ENCODE results near the gene ATP9A. TPM values are rescaled to one million over a fixed set of nuclear protein-coding genes. Genes with fewer than 3 reads are reported as not detected.

ATP9A gene
- total and polyA plus RNA-seq, 2 of the 8 experiments (the other 6 are each of a cell fraction or from before 2014, with no cell fraction given) = 5.0 to 6.4 TPM

GRCh38 chr20:51678026-51678697, 90.0 kb downstream of the ATP9A start:
- no peak for TF ChIP-seq CTBP2 (IDR thresholded peaks at IDR 0.05; ENCODE audit: borderline replicate concordance, insufficient read depth, insufficient read length, low read length)
- TF ChIP-seq SP2 (IDR thresholded peaks at IDR 0.05; ENCODE audit: low read length) = no peak
- TF ChIP-seq ZNF274 (IDR thresholded peaks at IDR 0.05; ENCODE audit: borderline replicate concordance, extremely low read depth, low read length) = no peak
- TF ChIP-seq CTCF (IDR thresholded peaks at IDR 0.05; ENCODE audit: control extremely low read depth in 1 of 3, insufficient read depth in 1 of 3, low read depth in 1 of 3, low read length in 3 of 3) = no peak
- no peak for TF ChIP-seq BRCA1 (IDR thresholded peaks at IDR 0.05; ENCODE audit: low read depth, low read length)
- H2BK20ac ChIP-seq (ENCODE audit: low read length) = no peak overlapping the region
- ChIA-PET CTCF (ENCODE audit: partially characterized antibody) (interaction anchor here (0.6 to 1.6 kb wide), 3 partner anchors 10 to 38 kb away, joined by 3 to 5 read pairs (median 4); no protein-coding TSS in a partner anchor), POLR2A (ENCODE audit: partially characterized antibody) (interaction anchor here (1.0 kb wide), 1 partner anchor 11 kb away, joined by 4 read pairs; no protein-coding TSS in a partner anchor)
- no peak overlapping the region for H3K4ac ChIP-seq (replicated peaks; ENCODE audit: insufficient read length, low read depth, low read length)
- 79% methylated on average over 15 of the region's 16 CpGs; no CpG with 5 or more reads in 1 of the 2 experiments for WGBS, 2 experiments (ENCODE audit: extremely low coverage in 1 of 2, insufficient coverage in 1 of 2, insufficient read length in 1 of 2, insufficient replicate concordance in 2 of 2, low coverage in 1 of 2, low lambda C conversion rate in 2 of 2, missing lambda C conversion rate in 1 of 2)
- no peak overlapping the region for H4K91ac ChIP-seq (replicated peaks; ENCODE audit: insufficient read length, low read length)
- H3K56ac ChIP-seq (replicated peaks; ENCODE audit: insufficient read length, low read depth, low read length) = no peak overlapping the region
- H3K4me2 ChIP-seq (ENCODE audit: insufficient read depth in 1 of 2, low read depth in 2 of 2, low read length in 2 of 2) = no peak overlapping the region
- FAIRE-seq (no peak), DNase-seq (ENCODE audit: low read depth in 1 of 2, low spot score in 2 of 2) (no peak)
- no peaks in the 10 kb centered on the region for H3K23me2 ChIP-seq (ENCODE audit: low read depth, low read length)
- no peak overlapping the region for H4K8ac ChIP-seq (ENCODE audit: extremely low read depth, insufficient read depth, low read length)
- no peak overlapping the region for H2AK5ac ChIP-seq (ENCODE audit: low read depth, low read length)
- H2BK5ac ChIP-seq (ENCODE audit: low read depth, low read length) = no peak overlapping the region
- H2BK120ac ChIP-seq (replicated peaks; ENCODE audit: low read depth, low read length) = no peak overlapping the region
- no peaks in the 10 kb centered on the region for H3K9me3 ChIP-seq (ENCODE audit: insufficient read depth in 2 of 2, low read depth in 1 of 2, low read length in 1 of 2)
- no peak overlapping the region for H2AFZ ChIP-seq (ENCODE audit: low read length)
- no peak overlapping the region for H3K14ac ChIP-seq (ENCODE audit: insufficient read length)
- no peaks in the 10 kb centered on the region; a peak in 2 of 8 replicates for H3K36me3 ChIP-seq (ENCODE audit: control insufficient read depth in 2 of 4, insufficient read depth in 4 of 4, low read length in 3 of 4)
- H3K79me2 ChIP-seq (ENCODE audit: control insufficient read depth in 1 of 2, insufficient read depth in 2 of 2, low read length in 2 of 2) = no peaks in the 10 kb centered on the region
- no peak overlapping the region for H3K23ac ChIP-seq (ENCODE audit: insufficient read length)
- peaks cover 0 to 5% (median 2%) of the 10 kb centered on the region in 4 experiments; a peak in 2 of 7 replicates for H3K4me1 ChIP-seq (replicated peaks in 1 of 4; ENCODE audit: control insufficient read depth in 3 of 4, insufficient read depth in 4 of 4, low read length in 3 of 4)
- no peaks in the 10 kb centered on the region for H3K79me1 ChIP-seq (ENCODE audit: low read depth, low read length)
- no peak overlapping the region for H3K27ac ChIP-seq (ENCODE audit: low read depth, low read length)
- H3K27me3 ChIP-seq (replicated peaks in 1 of 4; ENCODE audit: control insufficient read depth in 3 of 4, extremely low read depth in 1 of 4, insufficient read depth in 3 of 4, low read length in 3 of 4) = no peaks in the 10 kb centered on the region
- H3K18ac ChIP-seq (ENCODE audit: extremely low read depth, low read length) = no peak overlapping the region
- H3K9ac ChIP-seq (replicated peaks in 1 of 4; ENCODE audit: extremely low read depth in 1 of 4, low read depth in 3 of 4, low read length in 3 of 4) = no peak overlapping the region
- H4K5ac ChIP-seq (ENCODE audit: insufficient read length, low read depth, low read length) = no peak overlapping the region
- no peak overlapping the region for H3K4me3 ChIP-seq (ENCODE audit: extremely low read depth in 1 of 4, insufficient read depth in 2 of 4, low read depth in 3 of 4, low read length in 4 of 4)
- H2BK15ac ChIP-seq (ENCODE audit: low read length) = no peak overlapping the region
- no peak overlapping the region for H2BK12ac ChIP-seq (ENCODE audit: low read depth, low read length)
- no peaks in the 10 kb centered on the region for H4K20me1 ChIP-seq (replicated peaks in 1 of 2; ENCODE audit: control insufficient read depth in 1 of 2, insufficient read depth in 2 of 2, low read length in 2 of 2)

Measured in H1 (cell line).